Activated T-helper 2 cell treated with anti-CD3 and anti-CD28 coated beads, Interferon-gamma antibody, Interleukin-2, Interleukin-4, amounts not matched to agents 10 μg/mL and 5 μg/mL and 100 μg/mL, durations not matched to agents 14 hours and 24 hours and 36 hours (primary cell): Measurements from ENCODE around the gene TRHDE. TPM values are rescaled to one million over a fixed set of nuclear protein-coding genes. Genes with fewer than 3 reads are reported as not detected.

Experiments used
- DNase-seq: peaks from one replicate; pipeline ENCODE4 v3.0.0; 2021; ENCODE audit warnings: low spot score
- H3K27ac Mint-ChIP-seq: one replicate; pipeline ENCODE4 v1.8.0; 2021; ENCODE audit warnings: mixed read lengths
- H3K27me3 Mint-ChIP-seq: one replicate; pipeline ENCODE4 v1.8.0; 2021; ENCODE audit warnings: low read depth, mixed read lengths
- H3K36me3 Mint-ChIP-seq: one replicate; pipeline ENCODE4 v1.8.0; 2021; ENCODE audit warnings: low read depth, mixed read lengths
- H3K4me1 Mint-ChIP-seq: one replicate; pipeline ENCODE4 v1.8.0; 2021; ENCODE audit warnings: low read depth, mixed read lengths
- H3K4me3 Mint-ChIP-seq: one replicate; pipeline ENCODE4 v1.8.0; 2021; ENCODE audit warnings: low read depth, mild to moderate bottlenecking, moderate library complexity, mixed read lengths
- H3K9me3 Mint-ChIP-seq: one replicate; pipeline ENCODE4 v1.8.0; 2021; ENCODE audit warnings: mixed read lengths
- intact Hi-C: fragments of 100-400 bp; cut with micrococcal nuclease; formaldehyde crosslinking; loops from one replicate; pipeline ENCODE4 v1.15.1; 2023
- total RNA-seq: library from RNA; stranded (reverse); gene quantifications from 2 replicates; pipeline ENCODE4 v1.2.3, GENCODE V29; 2022

Gene TRHDE
- total RNA-seq, 1 donor from 2014 or later = not detected

DNA sequence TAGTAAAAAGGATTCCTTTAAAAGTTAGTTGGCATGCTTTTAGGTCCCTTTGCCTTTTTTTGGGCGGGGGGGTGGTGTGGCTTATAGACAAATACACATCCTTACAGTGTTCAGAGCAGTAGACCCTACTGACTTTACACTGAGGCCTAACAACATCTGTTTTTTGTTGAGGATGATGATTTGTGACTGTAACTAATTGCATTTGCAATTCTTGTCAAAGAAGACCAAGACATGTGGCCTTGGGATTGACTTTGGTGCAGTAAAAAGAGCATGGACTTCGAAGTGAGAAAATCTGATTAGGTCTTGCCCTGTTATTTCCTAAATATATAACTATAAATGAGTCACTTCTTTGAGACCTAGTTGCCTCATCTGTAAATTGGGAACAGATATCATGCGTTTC is 77.3 kb downstream of the TRHDE start:
- Mint-ChIP-seq H3K36me3 (no peaks in the 10 kb centered on the region), H3K27me3 (no peaks in the 10 kb centered on the region), H3K27ac (no peak overlapping the region), H3K4me1 (no peaks in the 10 kb centered on the region), H3K9me3 (no peaks in the 10 kb centered on the region), H3K4me3 (no peak overlapping the region)
- no peak for DNase-seq
- intact Hi-C loops = no loop called here

GRCh38 chr12:72359416-72359815 is 87.2 kb downstream of the TRHDE start:
- Mint-ChIP-seq H3K36me3 (no peaks in the 10 kb centered on the region), H3K9me3 (no peaks in the 10 kb centered on the region), H3K27ac (no peak overlapping the region), H3K27me3 (no peaks in the 10 kb centered on the region), H3K4me3 (no peak overlapping the region), H3K4me1 (no peaks in the 10 kb centered on the region)
- intact Hi-C loops = no loop called here
- DNase-seq = no peak

- Mint-ChIP-seq H3K4me1 (no peaks in the 10 kb centered on the region), H3K9me3 (no peaks in the 10 kb centered on the region), H3K27me3 (no peaks in the 10 kb centered on the region), H3K36me3 (no peaks in the 10 kb centered on the region), H3K4me3 (no peak overlapping the region), H3K27ac (no peak overlapping the region)
- intact Hi-C loops = no loop called here
- DNase-seq = no peak
Observed at GRCh38 chr12:72365151-72365550, 93.0 kb downstream of the TRHDE start.

DNA sequence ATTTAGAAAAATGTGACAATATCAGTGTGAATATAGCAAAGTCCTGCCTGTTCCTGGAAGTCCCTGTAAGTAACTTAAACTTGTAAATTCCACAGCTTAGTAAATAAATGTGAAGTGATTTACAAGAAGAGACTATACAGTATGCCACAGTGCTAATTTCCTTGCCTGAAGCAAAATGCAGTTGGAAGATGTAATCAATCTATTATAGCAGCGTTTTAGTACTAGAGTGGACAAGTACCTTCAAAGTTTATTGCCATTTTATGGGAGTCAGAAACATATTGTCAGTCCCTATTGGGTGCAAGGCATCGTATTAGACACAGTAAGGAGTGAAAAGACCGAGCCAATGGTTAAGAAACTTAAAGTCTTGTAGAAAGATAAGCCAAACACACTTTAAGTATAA is 94.1 kb downstream of the TRHDE start:
- H3K9me3 Mint-ChIP-seq = no peaks in the 10 kb centered on the region
- intact Hi-C loops = no loop called here
- no peaks in the 10 kb centered on the region for H3K4me1 Mint-ChIP-seq
- no peak overlapping the region for H3K27ac Mint-ChIP-seq
- DNase-seq = no peak
- no peaks in the 10 kb centered on the region for H3K36me3 Mint-ChIP-seq
- no peaks in the 10 kb centered on the region for H3K27me3 Mint-ChIP-seq
- H3K4me3 Mint-ChIP-seq = no peak overlapping the region

DNA sequence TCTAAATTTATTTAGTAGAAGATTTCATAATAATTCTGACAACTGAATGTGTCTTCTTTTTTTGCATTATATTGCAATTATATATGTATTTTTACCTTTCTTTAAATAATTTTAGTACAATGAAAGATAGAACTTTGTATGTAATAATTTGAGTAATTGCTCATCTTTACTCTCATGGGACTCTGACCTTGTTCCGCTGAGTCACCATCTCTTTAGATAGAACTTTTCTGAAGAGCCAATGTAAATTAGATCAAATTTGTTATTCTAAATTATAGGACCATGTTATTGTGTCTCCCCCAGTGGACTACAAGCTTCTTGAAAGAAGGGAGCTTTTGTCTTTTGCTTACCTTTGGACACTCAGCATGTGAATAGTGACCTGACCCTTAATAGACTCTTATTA is 96.1 kb downstream of the TRHDE start:
- Mint-ChIP-seq H3K27ac (no peak overlapping the region), H3K9me3 (no peaks in the 10 kb centered on the region), H3K36me3 (no peaks in the 10 kb centered on the region), H3K4me3 (no peak overlapping the region), H3K27me3 (no peaks in the 10 kb centered on the region), H3K4me1 (no peaks in the 10 kb centered on the region)
- intact Hi-C loops = no loop called here
- DNase-seq = no peak

- no peaks in the 10 kb centered on the region for H3K4me1 Mint-ChIP-seq
- intact Hi-C loops = no loop called here
- DNase-seq = no peak
Observed at GRCh38 chr12:72368719-72369422, 96.7 kb downstream of the TRHDE start.

GRCh38 chr12:72369423-72369959 is 97.3 kb downstream of the TRHDE start:
- no peaks in the 10 kb centered on the region for H3K27me3 Mint-ChIP-seq
- H3K27ac Mint-ChIP-seq = no peak overlapping the region
- no peaks in the 10 kb centered on the region for H3K9me3 Mint-ChIP-seq
- H3K4me1 Mint-ChIP-seq = no peaks in the 10 kb centered on the region
- H3K36me3 Mint-ChIP-seq = no peaks in the 10 kb centered on the region
- H3K4me3 Mint-ChIP-seq = no peak overlapping the region
- intact Hi-C loops = no loop called here
- no peak for DNase-seq

More at GRCh38 chr12:72368719-72369422, 96.7 kb downstream of the TRHDE start:
- Mint-ChIP-seq H3K4me3 (no peak overlapping the region), H3K9me3 (no peaks in the 10 kb centered on the region), H3K27ac (no peak overlapping the region), H3K36me3 (no peaks in the 10 kb centered on the region), H3K27me3 (no peaks in the 10 kb centered on the region)

DNA sequence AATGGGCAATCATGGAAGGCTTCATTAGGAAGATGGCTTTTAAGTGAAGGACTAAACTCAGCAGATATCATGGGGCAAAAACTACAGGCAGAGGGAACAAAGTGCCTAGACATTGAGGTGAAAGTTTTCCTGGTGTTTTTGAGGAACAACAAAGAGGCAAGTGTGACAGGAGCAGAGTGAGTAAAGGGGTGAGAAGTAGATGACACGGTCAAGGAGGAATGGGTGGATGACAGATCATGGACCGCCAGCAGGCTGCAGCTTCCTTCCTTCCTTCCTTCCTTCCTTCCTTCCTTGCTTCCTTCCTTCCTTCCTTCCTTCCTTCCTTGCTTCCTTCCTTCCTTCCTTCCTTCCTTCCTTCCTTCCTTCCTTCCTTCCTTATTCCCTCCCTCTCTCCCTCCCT is 108.3 kb downstream of the TRHDE start:
- H3K9me3 Mint-ChIP-seq = peaks cover 7% of the 10 kb centered on the region
- H3K36me3 Mint-ChIP-seq = no peaks in the 10 kb centered on the region
- H3K27me3 Mint-ChIP-seq = no peaks in the 10 kb centered on the region
- intact Hi-C loops = no loop called here
- H3K27ac Mint-ChIP-seq = no peak overlapping the region
- H3K4me1 Mint-ChIP-seq = no peaks in the 10 kb centered on the region
- no peak for DNase-seq
- no peak overlapping the region for H3K4me3 Mint-ChIP-seq

GRCh38 chr12:72388322-72388721 is 116.2 kb downstream of the TRHDE start:
- Mint-ChIP-seq H3K9me3 (peaks cover 17% of the 10 kb centered on the region), H3K4me1 (no peaks in the 10 kb centered on the region), H3K27me3 (no peaks in the 10 kb centered on the region), H3K27ac (no peak overlapping the region), H3K4me3 (no peak overlapping the region), H3K36me3 (no peaks in the 10 kb centered on the region)
- no peak for DNase-seq
- intact Hi-C loops = no loop called here

- H3K4me3 Mint-ChIP-seq = no peak overlapping the region
Observed at GRCh38 chr12:72390146-72390545, 118.0 kb downstream of the TRHDE start.

GRCh38 chr12:72406111-72406510 is 133.9 kb downstream of the TRHDE start:
- Mint-ChIP-seq H3K4me1 (no peaks in the 10 kb centered on the region), H3K27ac (no peak overlapping the region), H3K27me3 (no peaks in the 10 kb centered on the region), H3K4me3 (no peak overlapping the region), H3K9me3 (no peaks in the 10 kb centered on the region), H3K36me3 (no peaks in the 10 kb centered on the region)
- no peak for DNase-seq
- intact Hi-C loops = no loop called here

More at GRCh38 chr12:72390146-72390545, 118.0 kb downstream of the TRHDE start:
- no peak for DNase-seq
- intact Hi-C loops = no loop called here
- no peaks in the 10 kb centered on the region for H3K4me1 Mint-ChIP-seq
- no peak overlapping the region for H3K27ac Mint-ChIP-seq
- H3K36me3 Mint-ChIP-seq = no peaks in the 10 kb centered on the region
- H3K27me3 Mint-ChIP-seq = no peaks in the 10 kb centered on the region
- peaks cover 17% of the 10 kb centered on the region for H3K9me3 Mint-ChIP-seq

DNA sequence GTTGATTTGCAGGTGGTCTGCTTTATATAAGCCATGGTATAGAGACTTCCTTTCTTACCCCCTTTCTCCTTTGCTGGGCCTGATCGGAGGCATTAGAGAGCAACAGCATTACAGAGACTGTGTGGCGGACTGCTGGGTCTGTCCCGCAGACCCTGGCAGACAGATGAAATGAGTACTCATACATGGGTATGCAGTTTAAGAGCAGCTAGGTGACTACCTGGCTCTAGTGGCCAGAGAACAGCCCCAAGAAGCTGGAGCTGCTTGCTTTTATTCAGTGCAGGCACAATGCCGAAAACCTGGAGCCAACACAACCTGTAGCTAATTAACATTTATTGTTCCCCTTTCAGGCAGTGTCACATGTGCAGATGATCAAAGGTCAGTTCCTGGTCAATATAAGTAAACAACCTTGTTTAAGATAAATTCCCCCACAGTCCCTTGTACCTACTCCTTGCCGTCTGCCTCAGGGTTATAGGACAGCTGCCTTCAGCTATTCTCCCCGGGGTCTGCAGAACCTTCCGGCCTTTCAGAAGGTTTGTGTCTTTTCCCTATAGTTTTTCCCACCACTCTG is 160.0 kb downstream of the TRHDE start:
- intact Hi-C loops = no loop called here
- no peak for DNase-seq
- H3K36me3 Mint-ChIP-seq = no peaks in the 10 kb centered on the region
- H3K9me3 Mint-ChIP-seq = no peaks in the 10 kb centered on the region
- H3K4me3 Mint-ChIP-seq = no peak overlapping the region
- no peaks in the 10 kb centered on the region for H3K4me1 Mint-ChIP-seq
- no peak overlapping the region for H3K27ac Mint-ChIP-seq
- no peaks in the 10 kb centered on the region for H3K27me3 Mint-ChIP-seq

DNA sequence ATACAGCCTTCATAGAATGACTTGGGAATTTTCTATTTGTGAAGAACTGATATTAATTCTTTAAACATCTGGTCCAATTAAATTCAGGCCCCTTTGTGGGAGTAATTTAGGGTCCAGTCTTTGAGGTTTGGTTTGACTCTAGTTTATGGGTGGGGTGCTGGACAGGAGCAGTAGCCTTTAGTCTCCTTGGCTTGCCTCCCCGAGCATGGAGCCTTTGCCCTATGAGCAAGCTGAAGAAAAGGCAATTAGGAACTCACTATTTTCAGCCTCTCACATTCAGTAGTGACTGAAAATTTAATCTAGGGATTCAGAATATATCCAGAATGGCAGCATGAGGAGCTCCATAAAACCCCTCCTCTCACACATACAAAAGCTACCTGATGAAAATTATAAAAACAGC is 161.1 kb downstream of the TRHDE start:
- no peak for DNase-seq
- no peaks in the 10 kb centered on the region for H3K36me3 Mint-ChIP-seq
- H3K27me3 Mint-ChIP-seq = no peaks in the 10 kb centered on the region
- H3K4me1 Mint-ChIP-seq = no peaks in the 10 kb centered on the region
- intact Hi-C loops = no loop called here
- H3K4me3 Mint-ChIP-seq = no peak overlapping the region
- H3K27ac Mint-ChIP-seq = no peak overlapping the region
- H3K9me3 Mint-ChIP-seq = peaks cover 5% of the 10 kb centered on the region
